ENCODE measurements around the gene NME5. TPM values are rescaled to one million over a fixed set of nuclear protein-coding genes. Genes with fewer than 3 reads are reported as not detected.

Gene NME5
- total and polyA plus RNA-seq, 2 of the 4 experiments (the other 2 are of a cell fraction): 0.17 to 0.18 TPM

DNA sequence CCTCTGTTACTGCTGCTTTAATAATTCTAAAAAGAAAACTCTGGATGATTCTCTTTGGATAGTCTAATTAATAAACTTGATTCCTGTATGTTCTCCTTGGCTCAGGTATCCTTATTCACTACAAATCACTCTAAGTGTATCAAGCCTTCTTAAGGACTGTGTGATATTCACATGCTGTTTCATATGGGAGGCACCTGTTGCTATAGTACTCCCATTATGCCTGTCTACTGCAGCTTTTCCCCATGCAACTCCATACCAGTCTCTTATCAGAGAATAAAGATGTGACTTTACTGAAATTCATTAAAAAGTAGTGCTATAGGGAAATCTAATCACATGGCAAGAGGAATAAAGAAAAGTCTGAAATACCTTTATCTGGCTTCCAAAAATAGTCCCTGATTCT, 24.5 kb upstream of the NME5 start:
- H2BK15ac ChIP-seq (ENCODE audit: low read depth, low read length): no peak overlapping the region
- H3K56ac ChIP-seq (ENCODE audit: extremely low read depth, insufficient read depth, low read length): no peak overlapping the region
- H3K36me3 ChIP-seq (ENCODE audit: control insufficient read depth, insufficient read depth, low read length): peaks cover 73% of the 10 kb centered on the region
- no peak overlapping the region for H3K4me2 ChIP-seq (ENCODE audit: low read depth, low read length)
- no TSS peak for BruUV-seq (replicated peaks)
- no peak overlapping the region for H2BK20ac ChIP-seq (ENCODE audit: low read depth, low read length)
- H3K27ac ChIP-seq (ENCODE audit: insufficient read depth, low read length): no peak overlapping the region
- in situ Hi-C loops (cut with MboI; ENCODE audit: low sequenced_read_pairs): no loop called here
- H2AFZ ChIP-seq (replicated peaks; ENCODE audit: low read length, poor library complexity): no peak overlapping the region
- intact Hi-C loops (cut with micrococcal nuclease): no loop called here
- peaks cover 12 to 17% of the 10 kb centered on the region in 2 experiments; a peak in 3 of 4 replicates for H3K79me1 ChIP-seq (ENCODE audit: low read depth in 1 of 2, low read length in 2 of 2)
- H3K9me3 ChIP-seq (ENCODE audit: control insufficient read depth, insufficient read depth, low read length): no peaks in the 10 kb centered on the region
- ATAC-seq (ENCODE audit: low read depth) (no peak), DNase-seq (no peak)
- H4K91ac ChIP-seq (ENCODE audit: insufficient read depth, low read depth, low read length): no peak overlapping the region
- H3K27me3 ChIP-seq (ENCODE audit: control insufficient read depth, insufficient read depth, low read length): no peaks in the 10 kb centered on the region
- H3K23ac ChIP-seq (ENCODE audit: low read depth, low read length): no peak overlapping the region
- no peaks in the 10 kb centered on the region for H4K20me1 ChIP-seq (ENCODE audit: insufficient read depth, low read length)
- ChIA-PET POLR2A (ENCODE audit: unreplicated experiment) (no interaction called here), CTCF (no interaction called here)
- dilution Hi-C loops (cut with HindIII; ENCODE audit: low sequenced_read_pairs, unreplicated experiment): no loop called here
- no peak overlapping the region for H4K5ac ChIP-seq (ENCODE audit: low read depth, low read length)
- H2AK9ac ChIP-seq (replicated peaks; ENCODE audit: low read depth, low read length, poor library complexity): no peak overlapping the region
- no peak overlapping the region for H3K18ac ChIP-seq (ENCODE audit: low read depth, low read length)
- no peak overlapping the region for H2AK5ac ChIP-seq (ENCODE audit: low read depth, low read length)
- H2BK5ac ChIP-seq (ENCODE audit: low read depth, low read length, poor library complexity, severe bottlenecking): no peak overlapping the region
- H3K14ac ChIP-seq (replicated peaks; ENCODE audit: low read depth, low read length): no peak overlapping the region
- no peak overlapping the region for H3K4ac ChIP-seq (ENCODE audit: low read depth, low read length)
- H3K9me1 ChIP-seq (ENCODE audit: insufficient read depth, low read length): no peaks in the 10 kb centered on the region
- no peak overlapping the region for H2BK120ac ChIP-seq (ENCODE audit: low read depth, low read length)
- H4K8ac ChIP-seq (ENCODE audit: low read depth in 2 of 2, low read length in 2 of 2): no peak overlapping the region
- no peak overlapping the region for H3K9ac ChIP-seq (ENCODE audit: low read depth, low read length)
- H3K4me1 ChIP-seq (ENCODE audit: control insufficient read depth, insufficient read depth, low read length): no peaks in the 10 kb centered on the region
- TF ChIP-seq CHD1 (IDR thresholded peaks at IDR 0.05; ENCODE audit: low read depth, low read length): no peak
- TF ChIP-seq FOS (IDR thresholded peaks at IDR 0.05; ENCODE audit: low read depth, low read length): no peak
- no peak overlapping the region for H3K4me3 ChIP-seq (ENCODE audit: insufficient read depth, low read depth, low read length)
